NT2/D1 (cell line): ENCODE measurements around the gene SERPINB4.

Experiments
- SUZ12 ChIP-seq: IDR thresholded peaks from 2 replicates; pipeline ENCODE4 v1.6.1; 2011; ENCODE audit not compliant: insufficient read length, insufficient read depth; ENCODE audit errors: extremely low read depth
- YY1 ChIP-seq: IDR thresholded peaks from 2 replicates; pipeline ENCODE4 v1.6.1; 2011; ENCODE audit not compliant: insufficient read length, insufficient read depth
- ZNF274 ChIP-seq: IDR thresholded peaks from 2 replicates; pipeline ENCODE4 v1.6.1; 2011; ENCODE audit warnings: mild to moderate bottlenecking, low read depth, low read length

- TF ChIP-seq ZNF274 (no peak), YY1 (no peak), SUZ12 (no peak)
Measured at GRCh38 chr18:63596964-63597363, 47.1 kb downstream of the SERPINB4 start.
